Right atrium auricular region (tissue), 2 donors: ENCODE results near the gene DHRS13. TPM values are rescaled to one million over a fixed set of nuclear protein-coding genes. Genes with fewer than 3 reads are reported as not detected.

Experiments
- DNase-seq: peaks from one replicate; pipeline ENCODE4 v3.0.0-alpha.2; 2019; ENCODE audit warnings: low spot score
- H3K27ac ChIP-seq, 2 donors: fragments of 200-600 bp; sonication (generic); 1 replicate in 1 of 2; 2 replicates in 1 of 2; pipeline ENCODE4 v1.5.1; 2016 to 2019
- H3K27me3 ChIP-seq, 2 donors: fragments of 200-600 bp; sonication (generic); one replicate each; pipeline versions ENCODE4 v1.5.1 to v1.6.0; 2017 to 2019
- H3K36me3 ChIP-seq: fragments of 200-600 bp; sonication (generic); one replicate; pipeline ENCODE4 v1.5.1; 2016
- H3K4me1 ChIP-seq, 2 donors: fragments of 200-600 bp; sonication (generic); one replicate each; pipeline versions ENCODE4 v1.5.1 to v1.6.0; 2017 to 2019
- H3K4me3 ChIP-seq, 2 donors: fragments of 200-600 bp; sonication (generic); 1 replicate in 1 of 2; 2 replicates in 1 of 2; pipeline ENCODE4 v1.5.1; 2017 to 2019; ENCODE audit warnings: mild to moderate bottlenecking in 1 of 2, moderate library complexity in 1 of 2
- H3K9me3 ChIP-seq, 2 donors: fragments of 200-600 bp; sonication (generic); one replicate each; pipeline ENCODE4 v1.5.1; 2019
- total RNA-seq, 2 donors: library from RNA; depleted of rRNA; stranded (reverse); fragments of >200 nt; gene quantifications; one replicate each; pipeline ENCODE4 v1.1.0, GENCODE V29; 2016
- TF ChIP-seq, protein P1 (sequence below), 2 donors: fragments of 200-600 bp; sonication (generic); IDR thresholded peaks; one replicate each; pipeline ENCODE4 v1.5.1; 2019; ENCODE audit warnings: antibody characterized with exemption in 2 of 2

The DHRS13 gene
- total RNA-seq, 2 donors from 2014 or later = 2.5 to 3.9 TPM

DNA sequence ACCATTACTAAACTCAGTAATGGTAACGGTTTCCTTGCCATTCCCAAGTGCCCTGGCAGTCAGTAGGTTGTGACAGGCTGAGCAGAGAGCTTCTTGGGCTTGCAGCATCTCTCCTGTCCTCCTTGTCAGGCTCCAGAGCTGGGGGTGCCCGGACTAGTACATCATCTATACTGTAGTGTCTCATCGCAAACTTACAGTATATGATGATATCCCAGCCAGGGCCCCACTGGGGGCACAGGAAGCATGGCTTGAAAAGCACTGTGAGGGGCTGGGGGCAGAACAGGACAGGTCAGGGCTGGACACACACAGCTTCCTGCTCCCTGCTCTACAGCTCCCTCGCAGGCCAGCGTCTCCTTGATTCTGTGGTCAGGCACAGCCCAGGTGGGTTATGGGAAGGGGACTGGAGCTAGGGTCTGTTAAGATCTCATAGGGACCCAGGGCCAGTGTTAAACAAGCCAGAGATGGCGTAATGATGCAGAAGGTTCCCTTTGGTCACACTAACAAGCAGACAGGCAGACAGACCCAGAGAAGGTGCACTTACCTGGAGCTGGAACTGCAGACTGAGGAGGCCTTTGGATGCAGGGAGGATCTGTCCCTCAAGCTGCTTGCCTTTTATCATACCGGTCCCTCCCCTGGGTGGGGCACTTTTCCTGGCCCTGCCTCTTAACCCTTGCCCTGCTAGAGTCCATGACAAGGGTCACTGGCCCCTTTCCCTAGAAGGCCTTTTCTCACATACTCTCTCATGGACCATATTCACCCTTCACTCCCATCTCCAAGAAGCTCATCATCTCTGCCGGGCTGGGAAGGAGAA is 41.3 kb downstream of the DHRS13 start:
- H3K4me1 ChIP-seq = no peaks in the 10 kb centered on the region
- DNase-seq = no peak
- no peaks in the 10 kb centered on the region for H3K27me3 ChIP-seq
- no peaks in the 10 kb centered on the region for H3K9me3 ChIP-seq
- H3K36me3 ChIP-seq = peaks cover 34% of the 10 kb centered on the region
- TF ChIP-seq, protein P1, sequence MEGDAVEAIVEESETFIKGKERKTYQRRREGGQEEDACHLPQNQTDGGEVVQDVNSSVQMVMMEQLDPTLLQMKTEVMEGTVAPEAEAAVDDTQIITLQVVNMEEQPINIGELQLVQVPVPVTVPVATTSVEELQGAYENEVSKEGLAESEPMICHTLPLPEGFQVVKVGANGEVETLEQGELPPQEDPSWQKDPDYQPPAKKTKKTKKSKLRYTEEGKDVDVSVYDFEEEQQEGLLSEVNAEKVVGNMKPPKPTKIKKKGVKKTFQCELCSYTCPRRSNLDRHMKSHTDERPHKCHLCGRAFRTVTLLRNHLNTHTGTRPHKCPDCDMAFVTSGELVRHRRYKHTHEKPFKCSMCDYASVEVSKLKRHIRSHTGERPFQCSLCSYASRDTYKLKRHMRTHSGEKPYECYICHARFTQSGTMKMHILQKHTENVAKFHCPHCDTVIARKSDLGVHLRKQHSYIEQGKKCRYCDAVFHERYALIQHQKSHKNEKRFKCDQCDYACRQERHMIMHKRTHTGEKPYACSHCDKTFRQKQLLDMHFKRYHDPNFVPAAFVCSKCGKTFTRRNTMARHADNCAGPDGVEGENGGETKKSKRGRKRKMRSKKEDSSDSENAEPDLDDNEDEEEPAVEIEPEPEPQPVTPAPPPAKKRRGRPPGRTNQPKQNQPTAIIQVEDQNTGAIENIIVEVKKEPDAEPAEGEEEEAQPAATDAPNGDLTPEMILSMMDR (IDR thresholded peaks at IDR 0.05) = no peak
- no peak overlapping the region for H3K27ac ChIP-seq
- no peak overlapping the region for H3K4me3 ChIP-seq

DNA sequence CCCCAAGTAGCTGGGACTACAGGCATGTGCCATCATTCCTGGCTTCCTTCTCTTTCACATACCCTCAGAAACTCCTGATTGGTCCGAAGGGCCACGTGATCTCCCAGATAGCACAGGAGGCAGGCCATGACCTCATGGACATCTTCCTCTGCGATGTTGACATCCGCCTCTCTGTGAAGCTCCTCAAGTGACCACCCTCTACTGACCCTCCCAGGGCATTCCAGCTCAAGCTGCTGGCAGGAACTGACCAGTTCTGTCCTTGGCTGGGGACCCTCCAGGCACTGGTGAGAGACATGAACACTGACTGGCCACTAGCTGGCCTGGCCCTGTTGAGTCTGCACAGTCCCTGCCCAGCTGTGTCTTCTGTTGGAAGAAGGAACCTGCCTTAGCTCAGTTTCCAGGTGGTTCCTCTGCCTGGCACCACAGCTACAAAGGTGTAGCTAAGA is 42.5 kb downstream of the DHRS13 start:
- Histone ChIP-seq H3K4me3 (no peak overlapping the region), H3K27ac (no peak overlapping the region), H3K36me3 (peaks cover 34% of the 10 kb centered on the region), H3K4me1 (peaks cover 0 to 6% of the 10 kb centered on the region in 2 donors), H3K27me3 (no peaks in the 10 kb centered on the region), H3K9me3 (no peaks in the 10 kb centered on the region)
- TF ChIP-seq, protein P1 (IDR thresholded peaks at IDR 0.05) = no peak
- DNase-seq = no peak

DNA sequence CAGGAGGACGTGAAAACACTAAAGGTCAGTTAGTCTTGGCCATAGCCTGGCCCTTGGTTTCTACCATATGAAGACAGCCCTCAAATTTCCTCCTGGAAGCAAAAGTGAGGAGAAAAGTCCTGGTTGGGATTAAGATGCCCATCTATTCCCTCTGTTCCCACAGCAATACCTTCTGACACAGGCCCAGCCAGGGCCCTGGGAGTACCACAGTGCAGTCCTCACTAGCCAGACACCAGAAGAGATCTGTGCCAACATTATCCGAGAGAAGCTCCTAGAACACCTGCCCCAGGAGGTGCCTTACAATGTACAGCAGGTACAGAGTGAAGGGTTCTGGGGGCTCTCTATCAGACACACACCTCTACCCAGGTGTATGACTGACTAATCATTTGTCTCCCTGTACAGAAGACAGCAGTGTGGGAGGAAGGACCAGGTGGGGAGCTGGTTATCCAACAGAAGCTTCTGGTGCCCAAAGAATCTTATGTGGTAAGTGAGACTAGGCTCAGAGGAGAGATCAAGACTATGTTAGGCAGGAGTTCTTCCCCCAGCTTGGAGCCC is 44.0 kb downstream of the DHRS13 start:
- Histone ChIP-seq H3K27me3 (no peaks in the 10 kb centered on the region), H3K4me3 (no peak overlapping the region), H3K4me1 (peaks cover 0 to 9% of the 10 kb centered on the region in 2 donors), H3K9me3 (no peaks in the 10 kb centered on the region), H3K27ac (no peak overlapping the region), H3K36me3 (peaks cover 34% of the 10 kb centered on the region)
- TF ChIP-seq, protein P1 (IDR thresholded peaks at IDR 0.05) = no peak
- DNase-seq = no peak

DNA sequence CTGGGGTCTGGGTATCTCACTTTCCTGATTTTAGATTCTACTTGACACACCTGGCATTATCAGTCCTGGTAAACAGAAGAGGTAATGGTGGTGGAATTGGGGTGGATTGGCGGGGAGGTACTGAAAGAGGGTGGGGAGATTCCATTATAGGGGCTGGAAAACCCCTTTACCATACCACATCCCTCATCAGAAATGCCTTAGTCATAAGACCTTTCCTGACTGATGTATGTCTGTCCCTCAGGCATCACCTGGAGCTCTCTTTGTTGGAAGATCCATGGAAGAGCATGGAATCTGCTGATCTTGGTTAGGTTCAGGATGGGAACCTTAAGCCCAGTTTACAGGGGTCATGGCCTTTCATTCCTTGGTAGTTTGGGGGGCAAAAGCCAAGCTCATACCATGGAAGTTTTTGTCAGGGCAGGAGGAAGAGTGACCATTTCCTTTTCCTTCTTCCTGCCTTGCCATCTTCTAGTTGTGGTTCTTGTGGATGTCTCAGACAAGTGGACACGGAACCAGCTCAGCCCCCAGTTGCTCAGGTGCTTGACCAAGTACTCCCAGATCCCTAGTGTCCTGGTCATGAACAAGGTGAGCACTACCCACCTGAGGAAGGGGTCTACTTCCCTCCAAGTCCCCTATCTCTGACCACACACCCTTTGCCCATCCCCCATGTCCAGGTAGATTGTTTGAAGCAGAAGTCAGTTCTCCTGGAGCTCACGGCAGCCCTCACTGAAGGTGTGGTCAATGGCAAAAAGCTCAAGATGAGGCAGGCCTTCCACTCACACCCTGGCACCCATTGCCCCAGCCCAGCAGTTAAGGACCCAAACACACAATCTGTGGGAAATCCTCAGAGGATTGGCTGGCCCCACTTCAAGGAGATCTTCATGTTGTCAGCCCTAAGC is 44.7 kb downstream of the DHRS13 start:
- H3K4me3 ChIP-seq = no peak overlapping the region
- no peak overlapping the region for H3K27ac ChIP-seq
- peaks cover 34% of the 10 kb centered on the region for H3K36me3 ChIP-seq
- no peaks in the 10 kb centered on the region for H3K9me3 ChIP-seq
- TF ChIP-seq, protein P1 (IDR thresholded peaks at IDR 0.05) = no peak
- H3K27me3 ChIP-seq = no peaks in the 10 kb centered on the region
- no peak for DNase-seq
- H3K4me1 ChIP-seq = peaks cover 0 to 9% of the 10 kb centered on the region in 2 donors

DNA sequence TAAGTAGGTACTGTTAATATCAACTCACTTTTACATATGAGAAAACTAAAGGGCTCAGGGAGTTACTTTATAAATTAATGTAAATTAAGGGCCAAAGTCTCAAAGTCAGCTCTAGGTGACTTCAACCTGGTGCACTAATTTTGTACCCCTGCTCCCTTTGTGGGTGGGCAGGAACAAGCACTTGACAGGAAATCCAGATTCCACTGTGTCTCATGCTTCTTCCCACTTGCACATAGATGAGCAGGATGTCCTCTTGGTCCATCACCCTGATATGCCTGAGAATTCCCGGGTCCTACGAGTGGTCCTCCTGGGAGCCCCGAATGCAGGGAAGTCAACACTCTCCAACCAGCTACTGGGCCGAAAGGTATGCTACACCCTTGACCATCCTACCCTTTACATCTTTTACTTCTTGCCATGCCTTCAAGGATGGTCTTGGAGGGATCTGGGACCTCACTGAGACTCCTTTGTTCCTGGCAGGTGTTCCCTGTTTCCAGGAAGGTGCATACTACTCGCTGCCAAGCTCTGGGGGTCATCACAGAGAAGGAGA is 46.8 kb downstream of the DHRS13 start:
- no peaks in the 10 kb centered on the region for H3K27me3 ChIP-seq
- TF ChIP-seq, protein P1 (IDR thresholded peaks at IDR 0.05) = no peak
- no peak overlapping the region for H3K4me3 ChIP-seq
- H3K9me3 ChIP-seq = no peaks in the 10 kb centered on the region
- peaks cover 0 to 9% of the 10 kb centered on the region in 2 donors for H3K4me1 ChIP-seq
- H3K36me3 ChIP-seq = peaks cover 34% of the 10 kb centered on the region
- no peak for DNase-seq
- no peak overlapping the region for H3K27ac ChIP-seq
